Forelimb muscle (tissue), 1 donor: ENCODE results near the gene OIP5. TPM values are rescaled to one million over a fixed set of nuclear protein-coding genes. Genes with fewer than 3 reads are reported as not detected.

Source experiments
- DNase-seq: peaks from one replicate; pipeline ENCODE4 v3.0.0-alpha.2; 2013; ENCODE audit warnings: low read depth
- polyA plus RNA-seq: library from polyadenylated mRNA; unstranded; fragments of 120-200 nt; gene quantifications from one replicate; pipeline ENCODE4 v1.2.1, GENCODE V29; 2013; ENCODE audit not compliant: insufficient read length

OIP5 gene
- polyA plus RNA-seq, 1 donor, result 3.1 TPM

- DNase-seq, result no peak
Observed at GRCh38 chr15:41259546-41260189, 72.7 kb downstream of the OIP5 start.

Other genes starting within 250 kb of the OIP5 start
- 18.3 TPM for gene INO80, start 216.3 kb downstream of the OIP5 start, polyA plus RNA-seq
- gene EXD1, start 101.8 kb downstream of the OIP5 start, polyA plus RNA-seq, result 0.06 TPM
- gene CHP1, start 101.3 kb downstream of the OIP5 start, polyA plus RNA-seq, result 58.8 TPM
- 29.6 TPM for gene NUSAP1, start 290 bp upstream of the OIP5 start, polyA plus RNA-seq
- gene NDUFAF1, start 69.9 kb upstream of the OIP5 start, polyA plus RNA-seq, result 21.4 TPM
- 34.8 TPM for gene RTF1, start 84.5 kb upstream of the OIP5 start, polyA plus RNA-seq
- gene ITPKA, start 161.3 kb upstream of the OIP5 start, polyA plus RNA-seq, result 0.51 TPM
- 12.9 TPM for gene LTK, start 181.2 kb upstream of the OIP5 start, polyA plus RNA-seq
- 20.1 TPM for gene RPAP1, start 211.7 kb upstream of the OIP5 start, polyA plus RNA-seq
- gene TYRO3, start 226.6 kb upstream of the OIP5 start, polyA plus RNA-seq, result 15.9 TPM